ENCODE data around the gene CPLX3. TPM values are rescaled to one million over a fixed set of nuclear protein-coding genes. Genes with fewer than 3 reads are reported as not detected.

CPLX3 gene
- total RNA-seq, 1 donor from 2014 or later, result not detected

GRCh38 chr15:74873036-74873755, 46.8 kb downstream of the CPLX3 start, which contains the start of gene SCAMP2:
Gene SCAMP2, minus strand, starts transcription at chr15:74873365. Its CDS starts 110 bp downstream, at chr15:74873255.
- DNase-seq, result peak; percentile 98

DNA sequence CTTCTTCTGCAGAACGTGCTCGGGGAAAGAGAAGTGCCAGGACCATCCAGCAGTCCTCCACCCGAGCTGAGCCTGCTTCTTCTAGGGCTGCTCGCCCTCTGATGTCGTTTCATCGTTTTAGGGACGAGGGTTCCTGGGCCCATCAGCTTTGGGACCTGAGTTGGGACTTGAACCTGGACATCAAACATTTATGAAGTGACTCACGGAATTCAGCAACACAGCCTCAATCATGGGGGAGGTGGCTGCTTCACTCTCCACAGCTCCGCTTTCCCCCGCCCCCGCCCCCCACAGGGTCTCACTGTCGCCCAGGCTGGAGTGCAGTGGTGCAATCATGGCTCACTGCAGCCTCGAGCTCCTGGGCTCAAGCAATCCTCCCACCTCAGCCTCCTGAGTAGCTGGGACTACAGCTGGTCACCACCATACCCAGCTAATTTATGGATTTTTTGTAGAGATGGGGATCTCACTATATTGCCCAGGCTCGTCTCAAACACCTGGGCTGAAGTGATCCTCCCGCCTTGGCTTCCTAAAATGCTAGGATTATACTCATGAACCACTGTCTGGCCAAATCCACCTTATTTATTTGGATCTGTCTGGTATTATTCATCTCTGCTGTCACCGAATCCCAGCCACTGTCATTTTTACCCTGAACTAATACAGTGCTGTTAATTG, 47.5 kb downstream of the CPLX3 start:
- DNase-seq, result no peak

DNA sequence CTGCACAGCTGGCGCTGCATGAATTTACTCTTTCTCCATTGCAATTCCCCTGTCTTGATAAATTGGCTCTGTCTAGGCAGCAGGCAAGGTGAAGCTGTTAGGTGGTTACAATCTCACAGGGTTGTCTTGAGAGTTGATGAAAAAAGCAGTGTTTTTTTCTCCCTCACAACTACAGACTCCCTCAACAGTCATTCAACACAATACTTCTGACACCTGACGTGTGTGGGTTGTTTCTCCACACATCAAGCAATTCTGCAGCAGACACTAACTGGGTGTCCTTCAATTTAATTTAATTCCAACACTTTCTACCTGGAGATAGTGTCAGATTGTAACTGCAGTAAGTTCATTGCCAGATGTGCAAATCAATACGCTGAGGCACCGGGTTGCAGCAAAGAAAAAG, 51.8 kb downstream of the CPLX3 start:
- no peak for DNase-seq

Small RNA genes within 50 kb of the gene (small RNA-seq; reads per million reads assigned to genes)
- gene CPLX3 (ENCODE audit: low replicate concordance) (not detected), gene MIR4513 (ENCODE audit: low replicate concordance) (not detected), gene MIR6882 (ENCODE audit: low replicate concordance) (0.42 reads per million, percentile 67 among the genes with 10 or more reads in this experiment)

Other genes starting within 250 kb of the CPLX3 start
- gene CLK3, start 210.8 kb upstream of the CPLX3 start, total RNA-seq, result 54.6 TPM
- gene EDC3, start 130.6 kb upstream of the CPLX3 start, total RNA-seq, result 18.8 TPM
- 0.51 TPM for gene CYP1A1, start 101.1 kb upstream of the CPLX3 start, total RNA-seq
- gene CYP1A2, start 77.8 kb upstream of the CPLX3 start, total RNA-seq, result not detected
- gene CSK, start 44.5 kb upstream of the CPLX3 start, total RNA-seq, result 27.6 TPM
- gene LMAN1L, start 13.8 kb upstream of the CPLX3 start, total RNA-seq, result not detected
- 49.2 TPM for gene ULK3, start 16.5 kb downstream of the CPLX3 start, total RNA-seq
- 49.9 TPM for gene SCAMP2, start 46.7 kb downstream of the CPLX3 start, total RNA-seq
- gene MPI, start 63.4 kb downstream of the CPLX3 start, total RNA-seq, result 81.8 TPM
- gene FAM219B, start 80.2 kb downstream of the CPLX3 start, total RNA-seq, result 76.3 TPM
- 143 TPM for gene COX5A, start 111.4 kb downstream of the CPLX3 start, total RNA-seq
- gene RPP25, start 130.1 kb downstream of the CPLX3 start, total RNA-seq, result 3.3 TPM
- gene SCAMP5, start 168.9 kb downstream of the CPLX3 start, total RNA-seq, result 0.62 TPM
- gene PPCDC, start 197.0 kb downstream of the CPLX3 start, total RNA-seq, result 9.9 TPM